Thoracic aorta (tissue), 2 donors: ENCODE results near the gene FBP1. TPM values are rescaled to one million over a fixed set of nuclear protein-coding genes. Genes with fewer than 3 reads are reported as not detected.

Source experiments
- ATAC-seq: fragments of 150-250 bp; one replicate; pipeline ENCODE4 v1.8.0; 2017; ENCODE audit warnings: low read depth; ENCODE audit not compliant: insufficient number of reproducible peaks, low FRiP score
- DNase-seq: peaks from one replicate; pipeline ENCODE4 v3.0.0-alpha.2; 2020; ENCODE audit warnings: low spot score
- H3K27ac ChIP-seq, 2 donors: fragments of 200-600 bp; sonication (generic); 1 replicate in 1 of 2; 2 replicates in 1 of 2; pipeline ENCODE4 v1.5.1; 2016; ENCODE audit warnings: mild to moderate bottlenecking in 2 of 2, moderate library complexity in 2 of 2
- H3K27me3 ChIP-seq: fragments of 200-600 bp; sonication (generic); replicated peaks from 2 replicates; pipeline ENCODE4 v1.6.0; 2016; ENCODE audit warnings: mild to moderate bottlenecking; ENCODE audit not compliant: insufficient read depth
- H3K36me3 ChIP-seq: fragments of 200-600 bp; sonication (generic); one replicate; pipeline ENCODE4 v1.5.1; 2016
- H3K4me1 ChIP-seq, 2 donors: fragments of 200-600 bp; sonication (generic); 1 replicate in 1 of 2; 2 replicates in 1 of 2; pipeline versions ENCODE4 v1.5.1 to v1.6.0; 2016; ENCODE audit warnings: low read depth in 2 of 2, mild to moderate bottlenecking in 1 of 2; ENCODE audit not compliant: control insufficient read depth in 1 of 2
- H3K4me3 ChIP-seq: fragments of 200-600 bp; sonication (generic); 2 replicates; pipeline ENCODE4 v1.5.1; 2016; ENCODE audit warnings: mild to moderate bottlenecking
- H3K9me3 ChIP-seq: fragments of 200-600 bp; sonication (generic); 2 replicates; pipeline ENCODE4 v1.5.1; 2016
- CTCF ChIP-seq: fragments of 200-600 bp; sonication (generic); IDR thresholded peaks from one replicate; pipeline ENCODE4 v1.5.1; 2019; ENCODE audit warnings: antibody characterized with exemption
- total RNA-seq, 2 donors: library from RNA; depleted of rRNA; stranded (reverse); fragments of >200 nt; gene quantifications; one replicate each; pipeline versions ENCODE4 v1.1.0 to v1.2.3, GENCODE V29; 2016

The FBP1 gene
- total RNA-seq, 2 donors from 2014 or later = 3.8 to 6.6 TPM

- no peaks in the 10 kb centered on the region for H3K9me3 ChIP-seq
- H3K36me3 ChIP-seq = no peaks in the 10 kb centered on the region
- no peaks in the 10 kb centered on the region for H3K4me1 ChIP-seq
- ATAC-seq = no peak
- no peak overlapping the region for H3K27ac ChIP-seq
- no peak overlapping the region for H3K4me3 ChIP-seq
- TF ChIP-seq CTCF = no peak
- H3K27me3 ChIP-seq = no peaks in the 10 kb centered on the region
- DNase-seq = no peak
Measured at GRCh38 chr9:94630281-94630680, 9.0 kb downstream of the FBP1 start.

GRCh38 chr9:94627287-94627686 lies 12.0 kb downstream of the FBP1 start:
- no peaks in the 10 kb centered on the region for H3K27me3 ChIP-seq
- ATAC-seq = no peak
- DNase-seq = no peak
- no peak overlapping the region for H3K27ac ChIP-seq
- no peaks in the 10 kb centered on the region for H3K9me3 ChIP-seq
- no peak for TF ChIP-seq CTCF
- peaks cover 0 to 12% of the 10 kb centered on the region in 2 donors for H3K4me1 ChIP-seq
- no peaks in the 10 kb centered on the region for H3K36me3 ChIP-seq
- no peak overlapping the region for H3K4me3 ChIP-seq

DNA sequence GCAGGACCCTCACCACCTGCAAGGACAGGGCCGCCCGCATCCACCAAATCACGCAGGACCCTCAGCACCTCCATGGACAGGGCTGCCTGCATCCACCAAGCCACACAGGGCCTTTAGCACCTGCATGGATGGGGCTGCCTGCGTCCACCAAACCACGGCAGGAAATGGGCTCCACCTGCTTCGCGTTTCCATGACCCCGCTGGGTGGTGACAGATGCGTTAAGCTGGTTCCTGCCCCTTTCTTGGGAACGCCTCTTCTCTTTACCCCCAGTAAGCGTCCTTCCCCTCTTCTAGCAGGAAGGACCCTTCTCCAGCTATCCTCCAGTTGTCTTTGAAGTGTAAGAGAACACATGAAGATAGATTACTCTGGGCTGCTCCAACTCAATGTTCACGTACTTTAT lies 13.5 kb downstream of the FBP1 start:
- TF ChIP-seq CTCF = no peak
- H3K27me3 ChIP-seq = no peaks in the 10 kb centered on the region
- H3K27ac ChIP-seq = no peak overlapping the region
- DNase-seq (no peak), ATAC-seq (no peak)
- peaks cover 0 to 12% of the 10 kb centered on the region in 2 donors for H3K4me1 ChIP-seq
- no peaks in the 10 kb centered on the region for H3K36me3 ChIP-seq
- H3K4me3 ChIP-seq = no peak overlapping the region
- no peaks in the 10 kb centered on the region for H3K9me3 ChIP-seq

GRCh38 chr9:94624629-94625028 lies 14.7 kb downstream of the FBP1 start:
- Histone ChIP-seq H3K4me1 (peaks cover 0 to 12% of the 10 kb centered on the region in 2 donors), H3K4me3 (peak overlapping the region; percentile 28), H3K27me3 (no peaks in the 10 kb centered on the region), H3K36me3 (no peaks in the 10 kb centered on the region), H3K27ac (peak overlapping the region; percentile 10 to 38), H3K9me3 (no peaks in the 10 kb centered on the region)
- no peak for DNase-seq
- TF ChIP-seq CTCF = no peak
- no peak for ATAC-seq

- no peak for TF ChIP-seq CTCF
- no peak for ATAC-seq
- no peaks in the 10 kb centered on the region for H3K27me3 ChIP-seq
- DNase-seq = no peak
- peaks cover 3 to 25% of the 10 kb centered on the region in 2 donors for H3K4me1 ChIP-seq
- no peaks in the 10 kb centered on the region for H3K9me3 ChIP-seq
- H3K4me3 ChIP-seq = no peak overlapping the region
- no peaks in the 10 kb centered on the region for H3K36me3 ChIP-seq
- H3K27ac ChIP-seq = no peak overlapping the region
Measured at GRCh38 chr9:94623253-94623652, 16.1 kb downstream of the FBP1 start.
